SK-N-DZ (cell line): ENCODE data around the gene MYCL. TPM values are rescaled to one million over a fixed set of nuclear protein-coding genes. Genes with fewer than 3 reads are reported as not detected.

Experiments
- DNase-seq: peaks from one replicate; pipeline ENCODE4 v3.0.0-alpha.2; 2015; ENCODE audit warnings: low spot score
- polyA plus RNA-seq, 2 experiments: library from polyadenylated mRNA; depleted of rRNA; stranded (reverse); fragments of >200 nt; gene quantifications; 2 replicates each; pipeline ENCODE4 v1.2.3, GENCODE V29; 2014

The MYCL gene
- polyA plus RNA-seq (2014; cell fraction: cytosol; rRNA removed): 4.7 and 6.8 TPM in 2 replicates
- polyA plus RNA-seq (2014; cell fraction: nucleus; rRNA removed): 3.6 and 6.5 TPM in 2 replicates

GRCh38 chr1:39901714-39902459 lies at the start of gene MYCL:
Gene MYCL, minus strand, starts transcription at chr1:39901917. Its CDS starts 483 bp downstream, at chr1:39901434.
- DNase-seq: peak; percentile 70

- DNase-seq: no peak
Measured at GRCh38 chr1:39949891-39950290, 48.2 kb upstream of the MYCL start.

- no peak for DNase-seq
Measured at GRCh38 chr1:39947260-39947659, 45.5 kb upstream of the MYCL start.

GRCh38 chr1:39946216-39946615 lies 44.5 kb upstream of the MYCL start:
- DNase-seq: no peak

GRCh38 chr1:39944410-39945112 lies 42.8 kb upstream of the MYCL start:
- DNase-seq: no peak

GRCh38 chr1:39943471-39944290 lies 42.0 kb upstream of the MYCL start:
- no peak for DNase-seq

GRCh38 chr1:39940980-39941871 lies 39.5 kb upstream of the MYCL start:
- DNase-seq: no peak

GRCh38 chr1:39940253-39940652 lies 38.5 kb upstream of the MYCL start:
- peak; percentile 17 for DNase-seq

GRCh38 chr1:39938856-39939255 lies 37.1 kb upstream of the MYCL start:
- no peak for DNase-seq

- DNase-seq: no peak
Measured at GRCh38 chr1:39936724-39937491, 35.2 kb upstream of the MYCL start.

- no peak for DNase-seq
Measured at GRCh38 chr1:39933956-39934941, 32.5 kb upstream of the MYCL start.

GRCh38 chr1:39928809-39929587 lies 27.3 kb upstream of the MYCL start:
- DNase-seq: no peak

GRCh38 chr1:39927538-39927937 lies 25.8 kb upstream of the MYCL start:
- DNase-seq: no peak

- DNase-seq: no peak
Measured at GRCh38 chr1:39926820-39927219, 25.1 kb upstream of the MYCL start.

- DNase-seq: no peak
Measured at GRCh38 chr1:39926343-39926793, 24.7 kb upstream of the MYCL start.

GRCh38 chr1:39925721-39926342 lies 24.1 kb upstream of the MYCL start:
- no peak for DNase-seq

GRCh38 chr1:39922251-39922688 lies 20.6 kb upstream of the MYCL start:
- DNase-seq: no peak

GRCh38 chr1:39919545-39919944 lies 17.8 kb upstream of the MYCL start:
- DNase-seq: peak; percentile 61
